Hematopoietic multipotent progenitor cell treated with erythropoietin and hydrocortisone succinate and interleukin-3 and kit ligand, for 8 days (in vitro differentiated cells): ENCODE measurements around the gene PGR.
"Not testable (repeated sequence)": the region's sequence is repeated elsewhere in the genome, so short reads cannot be mapped to it uniquely, and the experiment has no call there.

Experiments
- DNase-seq: peaks from one replicate; pipeline ENCODE4 v3.0.0-alpha.2; 2015

PGR gene

GRCh38 chr11:101063706-101064105 lies 65.9 kb downstream of the PGR start:
- no peak for DNase-seq

GRCh38 chr11:101061606-101062005 lies 68.0 kb downstream of the PGR start:
- DNase-seq, result no peak

GRCh38 chr11:101059331-101059730 lies 70.3 kb downstream of the PGR start:
- DNase-seq, result no peak

GRCh38 chr11:101053492-101053891 lies 76.1 kb downstream of the PGR start:
- DNase-seq, result no peak

- no peak for DNase-seq
Observed at GRCh38 chr11:101051677-101052076, 77.9 kb downstream of the PGR start.

- DNase-seq, result no peak
Observed at GRCh38 chr11:101049813-101050212, 79.8 kb downstream of the PGR start.

- DNase-seq, result no peak
Observed at GRCh38 chr11:101049123-101049522, 80.5 kb downstream of the PGR start.

GRCh38 chr11:101048479-101048878 lies 81.1 kb downstream of the PGR start:
- DNase-seq, result no peak

GRCh38 chr11:101046947-101047346 lies 82.7 kb downstream of the PGR start:
- no peak for DNase-seq

- no peak for DNase-seq
Observed at GRCh38 chr11:101045415-101045814, 84.2 kb downstream of the PGR start.

GRCh38 chr11:101043940-101044339 lies 85.7 kb downstream of the PGR start:
- no peak for DNase-seq

- DNase-seq, result no peak
Observed at GRCh38 chr11:101035872-101036271, 93.7 kb downstream of the PGR start.

- no peak for DNase-seq
Observed at GRCh38 chr11:101034076-101034475, 95.5 kb downstream of the PGR start.

GRCh38 chr11:101032991-101033390 lies 96.6 kb downstream of the PGR start:
- no peak for DNase-seq

GRCh38 chr11:101031713-101032112 lies 97.9 kb downstream of the PGR start:
- DNase-seq, result no peak

GRCh38 chr11:101030692-101031091 lies 98.9 kb downstream of the PGR start:
- no peak for DNase-seq

- no peak for DNase-seq
Observed at GRCh38 chr11:101030015-101030414, 99.6 kb downstream of the PGR start.

GRCh38 chr11:101028644-101029043 lies 101.0 kb downstream of the PGR start:
- no peak for DNase-seq

- no peak for DNase-seq
Observed at GRCh38 chr11:101022256-101022655, 107.4 kb downstream of the PGR start.

GRCh38 chr11:101019870-101020269 lies 109.7 kb downstream of the PGR start:
- no peak for DNase-seq

- DNase-seq, result no peak
Observed at GRCh38 chr11:101014600-101015285, 114.9 kb downstream of the PGR start.

- DNase-seq, result not testable (repeated sequence)
Observed at GRCh38 chr11:101013702-101014101, 115.9 kb downstream of the PGR start.

GRCh38 chr11:101011881-101012280 lies 117.7 kb downstream of the PGR start:
- DNase-seq, result no peak

GRCh38 chr11:101010899-101011298 lies 118.7 kb downstream of the PGR start:
- DNase-seq, result no peak

GRCh38 chr11:101009690-101010055 lies 119.9 kb downstream of the PGR start:
- no peak for DNase-seq
